GM23338 (cell line): ENCODE results near the gene CAMKK2. TPM values are rescaled to one million over a fixed set of nuclear protein-coding genes. Genes with fewer than 3 reads are reported as not detected.

Experiments
- ATAC-seq: fragments of 200-7000 bp; cut with Tn5 transposase; 3 replicates; pipeline ENCODE4 v1.9.1; 2020
- DNase-seq: peaks from one replicate; pipeline ENCODE4 v3.0.0-alpha.2; 2015; ENCODE audit warnings: low spot score
- H2AFZ ChIP-seq: fragments of 200-600 bp; sonication (generic); 2 replicates; pipeline ENCODE4 v1.8.0; 2016; ENCODE audit warnings: antibody characterized with exemption, mild to moderate bottlenecking, moderate library complexity
- H3F3A ChIP-seq: fragments of 200-600 bp; sonication (generic); replicated peaks from 2 replicates; pipeline ENCODE4 v1.8.0; 2017; ENCODE audit warnings: antibody characterized with exemption, mixed run types, low read depth
- H3K27ac ChIP-seq: fragments of 200-600 bp; sonication (generic); 2 replicates; pipeline ENCODE4 v1.6.1; 2016; ENCODE audit warnings: low read depth
- H3K27me3 ChIP-seq: fragments of 200-600 bp; sonication (generic); 2 replicates; pipeline ENCODE4 v1.8.0; 2016; ENCODE audit warnings: mild to moderate bottlenecking, mixed run types, moderate library complexity; ENCODE audit not compliant: insufficient read depth
- H3K36me3 ChIP-seq: fragments of 200-600 bp; sonication (generic); 2 replicates; pipeline ENCODE4 v1.8.0; 2016; ENCODE audit warnings: mild to moderate bottlenecking; ENCODE audit not compliant: insufficient read depth
- H3K4me1 ChIP-seq: fragments of 200-600 bp; sonication (generic); 2 replicates; pipeline ENCODE4 v1.8.0; 2016; ENCODE audit warnings: mild to moderate bottlenecking, moderate library complexity; ENCODE audit not compliant: insufficient read depth
- H3K4me2 ChIP-seq: fragments of 200-600 bp; sonication (generic); 2 replicates; pipeline ENCODE4 v1.7.1; 2017; ENCODE audit warnings: mixed run types
- H3K4me3 ChIP-seq: fragments of 200-600 bp; sonication (generic); 2 replicates; pipeline ENCODE4 v1.6.1; 2016; ENCODE audit warnings: mixed run types
- H3K79me2 ChIP-seq: fragments of 200-600 bp; sonication (generic); replicated peaks from 2 replicates; pipeline ENCODE4 v1.8.0; 2017; ENCODE audit warnings: mild to moderate bottlenecking; ENCODE audit not compliant: insufficient read depth
- H3K9me2 ChIP-seq: fragments of 200-600 bp; sonication (generic); 2 replicates; pipeline ENCODE4 v1.8.0; 2017; ENCODE audit not compliant: insufficient read depth
- H4K20me1 ChIP-seq: fragments of 200-600 bp; sonication (generic); replicated peaks from 2 replicates; pipeline ENCODE4 v1.8.0; 2017; ENCODE audit warnings: mild to moderate bottlenecking; ENCODE audit not compliant: insufficient read depth
- H3K27ac Mint-ChIP-seq: 2 replicates; pipeline ENCODE4 v1.8.0; 2020; ENCODE audit warnings: inconsistent platforms, mild to moderate bottlenecking, moderate library complexity, mixed read lengths
- H3K27me3 Mint-ChIP-seq: 3 replicates; pipeline ENCODE4 v1.8.0; 2022; ENCODE audit warnings: low read depth, mild to moderate bottlenecking, moderate library complexity, mixed read lengths, inconsistent platforms; ENCODE audit not compliant: insufficient read depth, poor library complexity
- H3K36me3 Mint-ChIP-seq: 3 replicates; pipeline ENCODE4 v1.8.0; 2021; ENCODE audit warnings: low read depth, mild to moderate bottlenecking, inconsistent platforms, moderate library complexity, mixed read lengths
- H3K4me1 Mint-ChIP-seq: 3 replicates; pipeline ENCODE4 v1.8.0; 2020; ENCODE audit warnings: mild to moderate bottlenecking, inconsistent platforms, mixed read lengths
- H3K4me3 Mint-ChIP-seq: 3 replicates; pipeline ENCODE4 v1.8.0; 2021; ENCODE audit warnings: moderate library complexity, mild to moderate bottlenecking, inconsistent platforms, mixed read lengths
- H3K9me3 Mint-ChIP-seq: 3 replicates; pipeline ENCODE4 v1.8.0; 2020; ENCODE audit warnings: moderate library complexity, mild to moderate bottlenecking, inconsistent platforms, mixed read lengths
- ETS1 ChIP-seq: IDR thresholded peaks from 2 replicates; pipeline ENCODE4 v1.6.1; 2016; ENCODE audit warnings: antibody characterized with exemption
- EZH2 ChIP-seq: fragments of 200-600 bp; sonication (generic); IDR thresholded peaks from one replicate; pipeline ENCODE4 v1.8.0; 2017; ENCODE audit warnings: antibody characterized with exemption, mild to moderate bottlenecking, low read depth; ENCODE audit not compliant: unreplicated experiment
- EZH2phosphoT487 ChIP-seq: fragments of 200-600 bp; sonication (generic); IDR thresholded peaks from one replicate; pipeline ENCODE4 v1.8.1; 2018; ENCODE audit warnings: antibody characterized with exemption; ENCODE audit not compliant: unreplicated experiment
- NANOG ChIP-seq: IDR thresholded peaks from 2 replicates; pipeline ENCODE4 v1.6.1; 2016; ENCODE audit warnings: antibody characterized with exemption, borderline replicate concordance
- POLR2AphosphoS5 ChIP-seq: IDR thresholded peaks from 2 replicates; pipeline ENCODE4 v1.6.1; 2016; ENCODE audit warnings: antibody characterized with exemption, low read depth
- REST ChIP-seq: IDR thresholded peaks from one replicate; pipeline ENCODE4 v1.6.1; 2018; ENCODE audit warnings: antibody characterized with exemption; ENCODE audit not compliant: unreplicated experiment
- STAT1 ChIP-seq: IDR thresholded peaks from one replicate; pipeline ENCODE4 v1.6.1; 2016; ENCODE audit warnings: antibody characterized with exemption; ENCODE audit not compliant: unreplicated experiment
- ZNF462 ChIP-seq: fragments of 250-450 bp; sonication (Bioruptor Pico); IDR thresholded peaks from 2 replicates; pipeline ENCODE4 v1.5.0; 2020; ENCODE audit warnings: mild to moderate bottlenecking, moderate library complexity
- polyA plus RNA-seq: library from polyadenylated mRNA; unstranded; fragments of >200 nt; fragmentation: Nextera tagmentation; extraction: Ambion mirVana; gene quantifications from 2 replicates; pipeline ENCODE4 v1.2.1, GENCODE V29; 2016
- total RNA-seq: library from RNA; depleted of rRNA; stranded (reverse); fragments of >200 nt; shearing (Covaris generic); gene quantifications from 2 replicates; pipeline ENCODE4 v1.2.3, GENCODE V29; 2014

The CAMKK2 gene
- total and polyA plus RNA-seq, 2 experiments from 2014 or later: 10.3 to 26.4 TPM

GRCh38 chr12:121295116-121295745 lies 1.3 kb downstream of the CAMKK2 start:
- Histone ChIP-seq H3K4me1 (peaks cover 9% of the 10 kb centered on the region), H3K79me2 (peaks cover 25% of the 10 kb centered on the region), H3K27ac (no peak overlapping the region), H3K36me3 (no peaks in the 10 kb centered on the region; the same call in 1 of the 2 replicates), H3F3A (peaks cover 6% of the 10 kb centered on the region; the same call in 1 of the 2 replicates), H3K4me2 (peak overlapping the region; percentile 96), H3K27me3 (no peaks in the 10 kb centered on the region), H3K4me3 (peak overlapping the region; percentile 91), H4K20me1 (peaks cover 2% of the 10 kb centered on the region; the same call in 1 of the 2 replicates), H2AFZ (no peak overlapping the region), H3K9me2 (no peaks in the 10 kb centered on the region)
- Mint-ChIP-seq H3K9me3 (no peaks in the 10 kb centered on the region), H3K4me1 (peaks cover 5% of the 10 kb centered on the region; the same call in 2 of the 3 replicates), H3K36me3 (0 out of 3 replicates have a peak, but pooled peaks cover 5% of the 10 kb centered on the region), H3K27me3 (peaks cover 11% of the 10 kb centered on the region), H3K4me3 (peak overlapping the region; percentile 87), H3K27ac (no peak overlapping the region)
- peak; percentile 51 for DNase-seq
- TF ChIP-seq NANOG: 0 out of 2 replicates have a peak, but pooled peaks have one; percentile 5
- no peak for TF ChIP-seq EZH2phosphoT487
- peak; percentile 12 for ATAC-seq

- Histone ChIP-seq H3F3A (peaks cover 6% of the 10 kb centered on the region; the same call in 1 of the 2 replicates), H3K36me3 (no peaks in the 10 kb centered on the region; the same call in none of the 2 replicates), H3K79me2 (peaks cover 25% of the 10 kb centered on the region), H3K27ac (no peak overlapping the region), H3K4me2 (peak overlapping the region; percentile 96; the same call in 1 of the 2 replicates), H3K4me3 (no peak overlapping the region; the same call in 1 of the 2 replicates), H3K9me2 (no peaks in the 10 kb centered on the region), H2AFZ (no peak overlapping the region), H3K4me1 (peaks cover 11% of the 10 kb centered on the region), H3K27me3 (no peaks in the 10 kb centered on the region), H4K20me1 (peaks cover 5% of the 10 kb centered on the region; the same call in 1 of the 2 replicates)
- peaks cover 11% of the 10 kb centered on the region for H3K27me3 Mint-ChIP-seq
- ATAC-seq: no peak
- no peak overlapping the region for H3K4me3 Mint-ChIP-seq
- H3K4me1 Mint-ChIP-seq: peaks cover 11% of the 10 kb centered on the region
- no peak for DNase-seq
- no peaks in the 10 kb centered on the region for H3K9me3 Mint-ChIP-seq
- peaks cover 8% of the 10 kb centered on the region; the same call in 1 of the 3 replicates for H3K36me3 Mint-ChIP-seq
- no peak overlapping the region for H3K27ac Mint-ChIP-seq
- TF ChIP-seq NANOG: no peak
- TF ChIP-seq STAT1: no peak
- TF ChIP-seq EZH2: no peak
- TF ChIP-seq ZNF462 (CRISPR knock-in tag): no peak
- no peak for TF ChIP-seq ETS1
- TF ChIP-seq REST: no peak
- TF ChIP-seq POLR2AphosphoS5: no peak
Measured at GRCh38 chr12:121294151-121294889, 2.2 kb downstream of the CAMKK2 start.
